AG09309 (cell line): Measurements from ENCODE around the gene WDR38.

Experiments used
- DNase-seq: peaks from one replicate; pipeline ENCODE4 v3.0.0-alpha.2; 2010; ENCODE audit warnings: low read depth
- H3K4me3 ChIP-seq: 2 replicates; pipeline ENCODE4 v1.5.1; 2011; ENCODE audit warnings: mild to moderate bottlenecking, low read depth, low read length, moderate library complexity; ENCODE audit not compliant: control insufficient read depth
- TF ChIP-seq, protein P1 (sequence below): IDR thresholded peaks from 2 replicates; pipeline ENCODE4 v1.5.1; 2011; ENCODE audit warnings: mild to moderate bottlenecking, low read depth, low read length, inconsistent platforms; ENCODE audit not compliant: insufficient read depth, control insufficient read depth; ENCODE audit errors: missing control alignments

WDR38 gene

DNA sequence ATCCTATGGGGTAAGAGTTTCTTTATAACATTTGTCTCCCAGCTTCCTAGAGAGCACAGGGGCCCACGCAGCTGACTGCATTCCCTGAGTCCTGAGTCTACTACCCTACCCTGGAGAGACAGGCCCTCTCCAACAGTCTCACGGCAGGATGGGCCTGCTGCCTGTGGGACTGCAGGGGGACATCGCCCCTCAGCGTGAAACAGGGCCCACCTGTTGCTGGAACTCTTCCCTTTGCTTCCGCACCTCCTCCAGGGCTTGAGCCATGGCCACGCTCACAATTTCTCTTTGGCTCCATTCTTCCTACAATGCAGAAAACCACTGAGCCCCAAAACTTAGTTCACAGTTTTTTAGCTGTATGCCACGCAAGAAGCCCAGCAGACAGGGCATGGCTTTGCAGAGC lies 36.9 kb downstream of the WDR38 start:
- no peak overlapping the region for H3K4me3 ChIP-seq
- DNase-seq: no peak
- TF ChIP-seq, protein P1, sequence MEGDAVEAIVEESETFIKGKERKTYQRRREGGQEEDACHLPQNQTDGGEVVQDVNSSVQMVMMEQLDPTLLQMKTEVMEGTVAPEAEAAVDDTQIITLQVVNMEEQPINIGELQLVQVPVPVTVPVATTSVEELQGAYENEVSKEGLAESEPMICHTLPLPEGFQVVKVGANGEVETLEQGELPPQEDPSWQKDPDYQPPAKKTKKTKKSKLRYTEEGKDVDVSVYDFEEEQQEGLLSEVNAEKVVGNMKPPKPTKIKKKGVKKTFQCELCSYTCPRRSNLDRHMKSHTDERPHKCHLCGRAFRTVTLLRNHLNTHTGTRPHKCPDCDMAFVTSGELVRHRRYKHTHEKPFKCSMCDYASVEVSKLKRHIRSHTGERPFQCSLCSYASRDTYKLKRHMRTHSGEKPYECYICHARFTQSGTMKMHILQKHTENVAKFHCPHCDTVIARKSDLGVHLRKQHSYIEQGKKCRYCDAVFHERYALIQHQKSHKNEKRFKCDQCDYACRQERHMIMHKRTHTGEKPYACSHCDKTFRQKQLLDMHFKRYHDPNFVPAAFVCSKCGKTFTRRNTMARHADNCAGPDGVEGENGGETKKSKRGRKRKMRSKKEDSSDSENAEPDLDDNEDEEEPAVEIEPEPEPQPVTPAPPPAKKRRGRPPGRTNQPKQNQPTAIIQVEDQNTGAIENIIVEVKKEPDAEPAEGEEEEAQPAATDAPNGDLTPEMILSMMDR: no peak

DNA sequence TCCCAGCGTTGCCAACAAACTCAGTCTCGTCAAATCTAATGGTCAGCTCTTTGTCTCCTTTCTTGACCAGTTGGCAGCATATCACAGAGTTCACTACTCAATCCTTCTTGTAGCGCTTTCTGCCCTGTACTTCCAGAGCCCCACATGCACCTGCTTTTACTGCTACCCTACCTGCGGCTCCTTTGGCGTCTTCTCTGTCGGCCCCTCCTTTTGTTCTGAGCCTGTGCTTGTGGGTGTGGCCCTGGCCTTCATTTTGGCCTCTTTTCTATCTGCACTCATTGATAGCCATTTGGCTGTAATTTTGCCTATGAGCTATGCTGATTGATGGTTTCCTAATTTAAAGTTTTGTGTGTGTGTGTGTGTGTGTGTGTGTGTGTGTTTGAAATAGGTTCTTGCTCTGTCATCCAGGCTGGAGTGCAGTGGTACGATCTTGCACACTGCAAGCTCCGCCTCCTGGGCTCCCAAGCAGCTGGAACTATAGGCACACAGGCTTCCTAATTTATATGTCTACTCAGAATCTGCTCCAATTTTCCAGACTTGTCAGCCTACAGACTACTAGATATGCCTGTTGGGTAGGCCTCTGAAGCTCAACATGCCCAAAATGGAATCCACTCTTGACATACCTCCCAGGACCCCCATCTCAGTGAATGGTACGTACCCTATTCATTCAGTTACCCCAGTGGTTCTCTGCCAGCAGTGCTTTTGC lies 40.9 kb downstream of the WDR38 start:
- DNase-seq: no peak
- TF ChIP-seq, protein P1: no peak
- H3K4me3 ChIP-seq: no peak overlapping the region

DNA sequence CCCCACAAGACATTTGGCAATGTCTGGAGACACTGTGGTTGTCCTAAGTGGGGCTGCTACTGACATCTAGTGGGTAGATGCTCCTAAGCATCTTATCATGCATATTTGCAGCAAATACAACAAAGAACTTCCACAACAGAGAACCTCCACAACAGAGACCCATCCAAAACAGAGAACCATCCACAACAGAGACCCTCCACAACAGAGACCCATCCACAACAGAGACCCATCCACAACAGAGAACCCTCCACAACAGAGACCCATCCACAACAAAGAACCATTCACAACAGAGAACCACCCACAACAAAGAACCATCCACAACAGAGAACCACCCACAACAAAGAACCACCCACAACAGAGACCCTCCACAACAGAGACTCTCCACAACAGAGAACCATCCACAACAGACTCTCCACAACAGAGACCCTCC lies 41.5 kb downstream of the WDR38 start:
- H3K4me3 ChIP-seq: no peak overlapping the region
- DNase-seq: peak; percentile 14
- TF ChIP-seq, protein P1: peak; percentile 64

DNA sequence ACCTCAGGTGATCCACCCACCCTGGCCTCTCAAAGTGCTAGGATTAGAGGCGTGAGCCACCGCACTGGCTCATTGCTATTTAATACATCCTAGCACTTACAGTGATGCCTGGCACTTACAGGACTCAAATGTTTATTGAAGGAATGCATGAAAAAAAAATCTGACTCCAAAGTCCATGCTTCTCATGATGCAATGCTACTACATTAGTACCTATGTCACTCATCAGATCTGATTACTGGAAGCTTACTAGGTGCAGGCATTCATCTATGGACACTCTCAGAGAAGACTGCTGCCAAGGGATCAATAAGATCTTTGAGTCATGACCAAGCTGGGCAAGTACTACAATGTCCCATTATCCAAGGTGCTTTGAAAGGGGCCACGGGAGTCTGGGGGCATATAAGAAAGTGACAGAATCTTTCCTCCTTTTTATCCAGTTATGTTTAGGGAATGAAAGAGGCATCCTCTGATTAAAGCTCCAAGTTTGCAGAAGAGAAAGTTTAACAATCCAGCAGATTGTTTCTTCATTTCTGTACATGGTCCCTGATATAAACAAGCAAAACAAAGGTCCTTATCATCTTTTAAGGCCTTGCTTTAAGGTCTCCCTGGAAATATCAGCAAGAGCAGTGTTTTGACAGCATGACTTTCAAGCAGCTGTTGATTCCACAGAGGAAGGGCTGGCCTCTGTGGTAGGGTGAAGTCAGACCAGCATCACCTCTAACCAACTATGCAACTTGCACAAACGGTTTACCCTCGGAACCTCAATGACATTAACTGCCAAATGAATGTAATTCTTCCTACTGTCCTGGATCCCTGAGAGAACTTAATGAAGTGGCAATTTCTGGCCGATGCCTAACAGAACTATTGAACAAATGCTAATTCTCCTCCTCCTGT lies 44.6 kb downstream of the WDR38 start:
- TF ChIP-seq, protein P1: no peak
- H3K4me3 ChIP-seq: no peak overlapping the region
- DNase-seq: no peak

DNA sequence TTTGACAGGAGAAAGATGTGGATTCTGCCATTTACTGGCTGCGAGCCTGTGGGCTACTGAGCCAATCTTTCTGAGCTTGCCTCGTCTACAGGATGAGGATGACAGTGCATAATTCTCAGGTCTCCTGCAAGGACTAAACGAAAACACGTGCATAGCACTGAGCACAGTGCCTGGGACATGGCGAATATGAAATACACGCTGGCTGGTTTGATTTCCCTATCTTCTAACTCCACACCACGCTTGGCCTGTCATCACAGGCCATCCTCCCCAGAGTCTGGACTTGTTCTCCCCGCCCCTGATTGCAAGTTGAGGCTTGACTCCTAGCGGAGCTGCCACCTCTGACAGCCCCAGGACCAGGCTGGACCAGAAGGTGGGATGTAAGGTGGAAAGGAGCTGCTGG lies 46.6 kb downstream of the WDR38 start:
- no peak overlapping the region for H3K4me3 ChIP-seq
- DNase-seq: no peak
- TF ChIP-seq, protein P1: no peak

DNA sequence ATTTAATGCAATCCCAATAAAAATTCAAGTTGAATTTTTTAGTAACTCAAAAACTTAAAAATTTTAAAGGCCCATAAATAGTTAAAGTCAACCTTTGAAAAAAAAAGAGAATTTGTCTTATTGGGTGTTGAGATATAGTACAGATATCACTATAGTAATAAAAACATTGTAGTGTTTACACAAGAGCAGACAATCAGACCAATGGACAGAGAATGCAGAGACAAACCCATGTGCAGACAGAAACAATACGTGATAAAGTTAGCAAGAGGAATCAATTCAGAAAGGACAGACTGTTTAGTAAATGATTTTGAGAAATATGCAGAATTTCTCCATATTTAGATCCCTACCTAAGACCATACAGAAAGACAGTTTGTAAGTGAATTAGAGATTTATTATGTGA lies 53.7 kb downstream of the WDR38 start:
- TF ChIP-seq, protein P1: no peak
- no peak overlapping the region for H3K4me3 ChIP-seq
- DNase-seq: no peak
